GM21528 (cell line): ENCODE data around the gene IDUA.
A peak's percentile ranks its signal among the peaks of the same experiment; 100 is the strongest.
"Not testable (repeated sequence)": the region's sequence is repeated elsewhere in the genome, so short reads cannot be mapped to it uniquely, and the experiment has no call there.

Experiments used
- ATAC-seq: cut with Tn5 transposase; IDR thresholded peaks from one replicate; pipeline ENCODE4 v1.9.1; 2021; ENCODE audit warnings: mild to moderate bottlenecking, moderate library complexity; ENCODE audit not compliant: unreplicated experiment, low FRiP score

The IDUA gene

GRCh38 chr4:986879-987623, at the start of gene IDUA:
TSS of gene IDUA (plus strand) at chr4:987044. CDS start at chr4:987085, 41 bp downstream.
- ATAC-seq = peak; percentile 76

- not testable (repeated sequence) for ATAC-seq
Measured at GRCh38 chr4:939508-939907, 47.3 kb upstream of the IDUA start.

- no peak for ATAC-seq
Measured at GRCh38 chr4:945274-946102, 41.4 kb upstream of the IDUA start.

GRCh38 chr4:946103-946450, 40.8 kb upstream of the IDUA start:
- ATAC-seq = no peak

- ATAC-seq = no peak
Measured at GRCh38 chr4:946517-947471, 40.0 kb upstream of the IDUA start.

- no peak for ATAC-seq
Measured at GRCh38 chr4:947491-947971, 39.3 kb upstream of the IDUA start.

- no peak for ATAC-seq
Measured at GRCh38 chr4:948101-948935, 38.5 kb upstream of the IDUA start.

- no peak for ATAC-seq
Measured at GRCh38 chr4:948936-949300, 37.9 kb upstream of the IDUA start.

GRCh38 chr4:949656-950055, 37.2 kb upstream of the IDUA start:
- ATAC-seq = no peak

- ATAC-seq = no peak
Measured at GRCh38 chr4:950136-951020, 36.5 kb upstream of the IDUA start.

- ATAC-seq = no peak
Measured at GRCh38 chr4:951186-951585, 35.7 kb upstream of the IDUA start.

GRCh38 chr4:951594-952468, 35.0 kb upstream of the IDUA start:
- ATAC-seq = no peak

GRCh38 chr4:952881-953573, 33.8 kb upstream of the IDUA start:
- ATAC-seq = no peak

- ATAC-seq = no peak
Measured at GRCh38 chr4:953574-953915, 33.3 kb upstream of the IDUA start.

GRCh38 chr4:954211-955020, 32.4 kb upstream of the IDUA start:
- no peak for ATAC-seq

GRCh38 chr4:955161-955921, 31.5 kb upstream of the IDUA start:
- no peak for ATAC-seq
